ENCODE measurements around the gene FMN1.
A peak's percentile ranks its signal among the peaks of the same experiment; 100 is the strongest.

Gene FMN1

GRCh38 chr15:32717426-32718226 is 476.9 kb downstream of the FMN1 start, which contains the start of gene GREM1:
Gene GREM1 (plus strand): TSS chr15:32718004. CDS start chr15:32730691, 12,687 bp downstream.
- Histone ChIP-seq H3K9me3 (ENCODE audit: control insufficient read depth, low read depth, low read length) (no peaks in the 10 kb centered on the region), H3K4me3 (ENCODE audit: low read length) (peak within 1 kb of the TSS; percentile 64), H3K4me1 (ENCODE audit: control insufficient read depth, low read depth, low read length) (peaks cover 11% of the 10 kb centered on the region), H3K27me3 (ENCODE audit: control insufficient read depth, insufficient read depth, low read length) (peaks cover 94% of the 10 kb centered on the region), H3K36me3 (ENCODE audit: control insufficient read depth, low read depth, low read length) (no peaks in the 10 kb centered on the region), H3K9ac (ENCODE audit: low read length) (no peak within 1 kb of the TSS), H3K27ac (ENCODE audit: low read length) (no peak within 1 kb of the TSS)

GRCh38 chr15:32716915-32717425 is 477.5 kb downstream of the FMN1 start:
- H3K4me3 ChIP-seq (ENCODE audit: low read length), result peak overlapping the region; percentile 64
- peaks cover 87% of the 10 kb centered on the region for H3K27me3 ChIP-seq (ENCODE audit: control insufficient read depth, insufficient read depth, low read length)
- peaks cover 11% of the 10 kb centered on the region for H3K4me1 ChIP-seq (ENCODE audit: control insufficient read depth, low read depth, low read length)
- no peak overlapping the region for H3K9ac ChIP-seq (ENCODE audit: low read length)
- H3K27ac ChIP-seq (ENCODE audit: low read length), result no peak overlapping the region
- no peaks in the 10 kb centered on the region for H3K9me3 ChIP-seq (ENCODE audit: control insufficient read depth, low read depth, low read length)
- H3K36me3 ChIP-seq (ENCODE audit: control insufficient read depth, low read depth, low read length), result no peaks in the 10 kb centered on the region

GRCh38 chr15:32716216-32716914 is 478.1 kb downstream of the FMN1 start:
- Histone ChIP-seq H3K27ac (ENCODE audit: low read length) (no peak overlapping the region), H3K36me3 (ENCODE audit: control insufficient read depth, low read depth, low read length) (no peaks in the 10 kb centered on the region), H3K4me1 (ENCODE audit: control insufficient read depth, low read depth, low read length) (peaks cover 11% of the 10 kb centered on the region), H3K9me3 (ENCODE audit: control insufficient read depth, low read depth, low read length) (no peaks in the 10 kb centered on the region), H3K4me3 (ENCODE audit: low read length) (peak overlapping the region; percentile 64), H3K27me3 (ENCODE audit: control insufficient read depth, insufficient read depth, low read length) (peaks cover 81% of the 10 kb centered on the region), H3K9ac (ENCODE audit: low read length) (no peak overlapping the region)

All from iPS-18a (cell line).